Thyroid gland (tissue), 4 donors: Measurements from ENCODE around the gene PTH1R. TPM values are rescaled to one million over a fixed set of nuclear protein-coding genes. Genes with fewer than 3 reads are reported as not detected.

Source experiments
- DNase-seq, 2 donors: peaks; one replicate each; pipeline ENCODE4 v3.0.0-alpha.2; 2019
- H3K27ac ChIP-seq, 3 donors: fragments of 200-600 bp; sonication (generic); 1 replicate in 2 of 3; 2 replicates in 1 of 3; pipeline ENCODE4 v1.5.1; 2016 to 2019; ENCODE audit warnings: mild to moderate bottlenecking in 1 of 3, moderate library complexity in 1 of 3
- H3K27me3 ChIP-seq: fragments of 200-600 bp; sonication (generic); one replicate; pipeline ENCODE4 v1.5.1; 2019
- H3K36me3 ChIP-seq, 2 donors: fragments of 200-600 bp; sonication (generic); one replicate each; pipeline ENCODE4 v1.5.1; 2016 to 2019
- H3K4me1 ChIP-seq, 2 donors: fragments of 200-600 bp; sonication (generic); one replicate each; pipeline ENCODE4 v1.5.1; 2017 to 2019
- H3K4me3 ChIP-seq, 3 donors: fragments of 200-600 bp; sonication (generic); replicated peaks in 1 of 3; 1 replicate in 2 of 3; 2 replicates in 1 of 3; pipeline ENCODE4 v1.5.1; 2016; ENCODE audit warnings: mild to moderate bottlenecking in 1 of 3
- H3K9me3 ChIP-seq: fragments of 200-600 bp; sonication (generic); one replicate; pipeline ENCODE4 v1.5.1; 2017
- POLR2A ChIP-seq, 2 donors: fragments of 450-650 bp; IDR thresholded peaks; one replicate each; pipeline ENCODE4 v1.6.1; 2017; ENCODE audit warnings: antibody characterized with exemption in 2 of 2, mild to moderate bottlenecking in 2 of 2, moderate library complexity in 1 of 2
- WGBS, 2 donors: methylation state at CpG; one replicate each; pipeline ENCODE4 v1.1.5; 2017; 5-methylcytosine and 5-hydroxymethylcytosine counted together
- intact Hi-C: fragments of 100-400 bp; cut with DNase I; formaldehyde crosslinking; loops from one replicate; pipeline ENCODE4 v1.15.1; 2023
- total RNA-seq, 4 donors: library from RNA; depleted of rRNA; stranded (reverse); fragments of >200 nt; gene quantifications; one replicate each; pipeline ENCODE4 v1.2.3, GENCODE V29; 2016
- TF ChIP-seq, protein P1 (sequence below), 6 experiments: fragments of 200-600 bp in 3 of 6; fragments of 450-650 bp in 3 of 6; sonication (generic) in 3 of 6; IDR thresholded peaks; one replicate each; pipeline ENCODE4 v1.5.1; 2016 to 2019; ENCODE audit warnings: antibody characterized with exemption in 6 of 6, mild to moderate bottlenecking in 2 of 6, inconsistent platforms in 1 of 6, moderate library complexity in 1 of 6

Gene PTH1R
- total RNA-seq, 4 donors from 2014 or later = 1.2 to 10.6 (median 4.4) TPM

DNA sequence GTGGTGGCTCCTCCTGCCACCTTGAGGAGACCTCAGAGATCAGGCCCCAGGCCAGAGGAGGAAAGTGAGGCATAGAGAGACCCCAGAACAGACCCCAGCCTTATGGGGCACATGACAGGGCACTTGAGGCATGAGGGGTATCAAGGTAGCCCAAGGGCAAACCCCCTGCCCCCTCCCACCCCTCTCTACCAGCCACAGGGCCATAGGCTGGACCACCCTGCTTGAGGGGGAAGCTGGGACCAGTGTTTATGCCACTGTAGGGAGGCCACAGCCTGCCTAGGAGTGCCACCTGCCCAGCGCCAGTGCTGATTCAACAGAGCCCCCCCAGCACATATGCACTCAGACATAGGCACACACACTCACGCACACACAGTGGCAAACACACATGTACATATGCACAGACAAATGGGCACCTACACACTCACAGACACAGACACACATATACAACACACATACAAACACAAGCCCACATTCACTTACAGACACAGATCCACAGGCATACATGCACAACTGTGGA is 24.6 kb upstream of the PTH1R start:
- Histone ChIP-seq H3K27me3 (no peaks in the 10 kb centered on the region), H3K4me3 (no peak overlapping the region), H3K4me1 (no peaks in the 10 kb centered on the region), H3K9me3 (no peaks in the 10 kb centered on the region), H3K36me3 (no peaks in the 10 kb centered on the region), H3K27ac (no peak overlapping the region)
- DNase-seq = no peak
- intact Hi-C loops = no loop called here
- WGBS, 2 donors = 94 to 100% methylated on average over 2 of the region's 2 CpGs
- TF ChIP-seq, protein P1, sequence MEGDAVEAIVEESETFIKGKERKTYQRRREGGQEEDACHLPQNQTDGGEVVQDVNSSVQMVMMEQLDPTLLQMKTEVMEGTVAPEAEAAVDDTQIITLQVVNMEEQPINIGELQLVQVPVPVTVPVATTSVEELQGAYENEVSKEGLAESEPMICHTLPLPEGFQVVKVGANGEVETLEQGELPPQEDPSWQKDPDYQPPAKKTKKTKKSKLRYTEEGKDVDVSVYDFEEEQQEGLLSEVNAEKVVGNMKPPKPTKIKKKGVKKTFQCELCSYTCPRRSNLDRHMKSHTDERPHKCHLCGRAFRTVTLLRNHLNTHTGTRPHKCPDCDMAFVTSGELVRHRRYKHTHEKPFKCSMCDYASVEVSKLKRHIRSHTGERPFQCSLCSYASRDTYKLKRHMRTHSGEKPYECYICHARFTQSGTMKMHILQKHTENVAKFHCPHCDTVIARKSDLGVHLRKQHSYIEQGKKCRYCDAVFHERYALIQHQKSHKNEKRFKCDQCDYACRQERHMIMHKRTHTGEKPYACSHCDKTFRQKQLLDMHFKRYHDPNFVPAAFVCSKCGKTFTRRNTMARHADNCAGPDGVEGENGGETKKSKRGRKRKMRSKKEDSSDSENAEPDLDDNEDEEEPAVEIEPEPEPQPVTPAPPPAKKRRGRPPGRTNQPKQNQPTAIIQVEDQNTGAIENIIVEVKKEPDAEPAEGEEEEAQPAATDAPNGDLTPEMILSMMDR (IDR thresholded peaks at IDR 0.05) = no peak
- TF ChIP-seq POLR2A (IDR thresholded peaks at IDR 0.05) = no peak

DNA sequence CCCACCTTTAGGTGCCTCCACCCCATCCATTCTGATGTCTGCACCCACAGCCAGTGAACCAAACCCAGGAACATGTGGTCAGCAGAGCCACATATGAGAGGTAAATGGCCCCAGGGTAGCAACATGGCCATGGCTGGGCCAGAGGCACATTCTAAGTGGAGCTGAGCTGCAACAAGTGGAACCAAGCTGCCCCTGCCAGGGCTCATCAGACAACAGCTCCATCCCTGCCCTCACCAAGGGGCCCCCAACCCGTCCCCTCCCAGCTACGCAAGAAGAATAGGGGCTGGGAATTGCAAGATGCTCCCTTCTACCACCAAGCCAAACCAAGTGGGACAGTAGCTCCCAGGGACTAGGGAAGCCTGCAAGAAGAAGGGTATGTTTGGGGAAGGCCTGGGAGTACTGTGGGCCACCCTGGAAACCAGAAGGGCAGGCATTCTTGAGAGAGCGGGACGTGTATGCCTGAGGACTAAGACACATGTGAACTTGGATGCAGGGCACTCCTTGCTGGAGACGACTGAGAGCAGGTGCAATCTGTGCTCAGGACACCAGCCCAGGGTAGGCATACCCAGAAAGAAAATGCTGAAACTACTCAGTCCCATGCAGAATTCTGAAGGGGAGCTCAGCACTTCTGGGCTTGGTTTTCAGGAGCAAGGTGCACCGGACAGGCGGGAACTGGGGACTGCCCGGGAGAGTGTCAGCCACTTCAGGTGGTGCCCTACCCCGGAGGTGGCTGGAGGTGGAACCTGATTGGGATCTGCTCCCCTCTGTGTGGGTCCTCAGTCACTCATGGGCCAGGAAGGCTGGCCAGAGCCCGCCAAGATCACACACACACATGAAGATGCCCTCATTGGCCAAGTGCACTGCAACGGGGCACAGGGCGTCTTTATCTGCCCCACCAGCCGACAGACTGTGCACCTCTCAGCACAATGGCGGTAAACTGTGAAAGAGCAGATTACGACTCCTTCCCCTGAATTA is 23.8 kb upstream of the PTH1R start:
- Histone ChIP-seq H3K27me3 (no peaks in the 10 kb centered on the region), H3K36me3 (no peaks in the 10 kb centered on the region), H3K4me3 (no peak overlapping the region), H3K9me3 (no peaks in the 10 kb centered on the region), H3K4me1 (no peaks in the 10 kb centered on the region), H3K27ac (no peak overlapping the region)
- no peak for DNase-seq
- intact Hi-C loops = no loop called here
- WGBS, 2 donors = 74 to 78% methylated on average over 15 of the region's 15 CpGs
- TF ChIP-seq POLR2A (IDR thresholded peaks at IDR 0.05) = no peak
- TF ChIP-seq, protein P1 (IDR thresholded peaks at IDR 0.05) = no peak

DNA sequence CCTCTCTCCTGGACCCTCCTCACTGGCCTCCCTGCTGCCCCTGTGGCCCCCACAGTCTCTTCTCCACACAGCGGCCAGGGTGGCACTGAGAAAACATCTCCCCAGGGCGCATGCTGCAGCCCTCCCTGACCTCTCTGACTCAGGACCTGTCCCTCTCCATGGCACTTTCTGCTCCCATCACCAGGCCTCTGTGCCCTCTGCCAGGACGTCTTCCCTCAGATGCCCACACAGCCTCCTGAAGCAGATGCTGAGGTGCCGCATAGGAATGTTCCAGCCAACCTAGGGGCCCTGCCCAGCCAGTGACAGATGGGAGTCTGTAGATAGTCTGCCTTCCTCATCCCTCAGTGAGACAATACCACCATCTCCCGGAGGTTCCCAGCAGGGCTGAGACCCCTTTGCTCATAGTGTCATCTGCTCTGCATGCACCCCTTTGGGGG is 22.9 kb upstream of the PTH1R start:
- no peak for DNase-seq
- Histone ChIP-seq H3K4me1 (no peaks in the 10 kb centered on the region), H3K36me3 (no peaks in the 10 kb centered on the region), H3K9me3 (no peaks in the 10 kb centered on the region), H3K4me3 (no peak overlapping the region), H3K27ac (no peak overlapping the region), H3K27me3 (no peaks in the 10 kb centered on the region)
- TF ChIP-seq, protein P1 (IDR thresholded peaks at IDR 0.05) = no peak
- TF ChIP-seq POLR2A (IDR thresholded peaks at IDR 0.05) = no peak
- intact Hi-C loops = no loop called here
- WGBS, 2 donors = 89 to 90% methylated on average over 5 of the region's 5 CpGs

DNA sequence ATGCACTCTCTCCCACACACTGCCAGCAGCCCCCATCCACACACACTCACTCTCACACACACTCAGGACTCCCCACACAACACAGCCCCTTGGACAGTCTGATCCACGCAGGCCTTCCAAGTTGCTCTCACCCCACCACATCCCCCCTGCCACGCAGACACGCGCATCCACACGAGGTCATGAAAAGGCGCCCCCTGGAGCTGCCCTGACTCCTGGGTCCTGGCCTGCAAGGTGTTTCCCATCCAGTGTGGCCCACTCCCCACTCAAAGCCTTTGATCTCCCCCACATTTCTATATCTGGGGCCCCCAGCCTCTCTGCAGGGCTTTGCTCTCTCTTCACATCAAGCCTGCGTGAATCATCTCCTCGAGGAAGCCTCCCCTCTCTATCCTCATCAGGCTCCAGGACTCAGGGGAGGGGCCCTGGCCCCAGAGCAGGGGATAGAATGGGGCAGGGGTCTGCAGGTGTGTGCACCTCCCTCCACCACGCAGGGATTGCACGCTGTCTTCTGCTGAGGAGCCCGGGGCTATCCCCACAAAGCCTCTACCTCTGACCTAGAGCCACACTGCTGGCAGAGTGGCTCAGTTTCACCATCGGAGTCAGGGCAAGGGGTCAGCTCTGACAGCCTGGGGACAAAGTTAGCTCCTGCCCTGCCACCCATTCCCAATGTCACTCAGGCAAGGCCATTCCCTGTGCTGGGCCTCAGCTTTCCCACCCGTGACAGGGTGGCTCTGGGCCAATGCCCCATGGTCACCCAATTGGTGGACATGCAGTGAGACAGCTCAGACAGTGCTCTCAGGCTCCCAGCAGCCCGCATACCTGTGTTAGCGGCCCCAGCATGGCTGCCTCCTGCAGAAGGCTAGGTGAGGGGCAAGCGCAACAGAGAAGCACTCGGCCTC is 20.7 kb upstream of the PTH1R start:
- Histone ChIP-seq H3K4me1 (no peaks in the 10 kb centered on the region), H3K27ac (no peak overlapping the region), H3K27me3 (no peaks in the 10 kb centered on the region), H3K4me3 (no peak overlapping the region), H3K36me3 (no peaks in the 10 kb centered on the region), H3K9me3 (no peaks in the 10 kb centered on the region)
- no peak for TF ChIP-seq POLR2A (IDR thresholded peaks at IDR 0.05)
- TF ChIP-seq, protein P1 (IDR thresholded peaks at IDR 0.05) = no peak
- 85 to 86% methylated on average over 13 to 16 of the region's 17 CpGs for WGBS, 2 donors
- intact Hi-C loops = no loop called here
- no peak for DNase-seq
